HepG2 (cell line): Measurements from ENCODE around the gene SEMA7A. TPM values are rescaled to one million over a fixed set of nuclear protein-coding genes. Genes with fewer than 3 reads are reported as not detected.

Source experiments
- BRCA1 ChIP-seq: sonication (generic); formaldehyde crosslinking; IDR thresholded peaks from 2 replicates; pipeline ENCODE4 v1.4.0; 2020; ENCODE audit warnings: missing genetic modification reagents
- CCAR2 ChIP-seq: fragments of 200-400 bp; formaldehyde crosslinking; optimal IDR thresholded peaks from 2 replicates; pipeline ENCODE3; 2018; ENCODE audit warnings: low read depth, mild to moderate bottlenecking, low read length, moderate library complexity
- HOXD1 ChIP-seq: sonication (generic); formaldehyde crosslinking; IDR thresholded peaks from 2 replicates; pipeline ENCODE4 v1.5.0; 2020; ENCODE audit warnings: missing genetic modification reagents
- MXD1 ChIP-seq: sonication (generic); formaldehyde crosslinking; IDR thresholded peaks from 2 replicates; pipeline ENCODE4 v1.4.0; 2020; ENCODE audit warnings: mild to moderate bottlenecking, missing genetic modification reagents
- RFXAP ChIP-seq: sonication (generic); formaldehyde crosslinking; IDR thresholded peaks from 2 replicates; pipeline ENCODE4 v1.4.0; 2020; ENCODE audit warnings: missing genetic modification reagents, borderline replicate concordance
- TAF1 ChIP-seq: sonication (generic); formaldehyde crosslinking; IDR thresholded peaks from 2 replicates; pipeline ENCODE4 v1.4.0; 2020; ENCODE audit warnings: missing genetic modification reagents
- YY1 ChIP-seq: IDR thresholded peaks from 2 replicates; pipeline ENCODE4 v1.6.1; 2011; ENCODE audit warnings: low read length, low read depth, moderate library complexity, mild to moderate bottlenecking; ENCODE audit not compliant: insufficient read depth, insufficient replicate concordance
- ZC3H13 ChIP-seq: sonication (generic); formaldehyde crosslinking; IDR thresholded peaks from 2 replicates; pipeline ENCODE4 v1.8.1; 2023; ENCODE audit warnings: mild to moderate bottlenecking, missing genetic modification reagents, moderate library complexity
- ZNF260 ChIP-seq: sonication (generic); formaldehyde crosslinking; IDR thresholded peaks from 2 replicates; pipeline ENCODE4 v1.4.0; 2020; ENCODE audit warnings: missing genetic modification reagents, low read depth, mild to moderate bottlenecking, borderline replicate concordance
- ZNF460 ChIP-seq: sonication (generic); formaldehyde crosslinking; IDR thresholded peaks from 2 replicates; pipeline ENCODE4 v1.5.1; 2020; ENCODE audit warnings: missing genetic modification reagents, mild to moderate bottlenecking, borderline replicate concordance
- ZNF546 ChIP-seq: sonication (generic); formaldehyde crosslinking; conservative IDR thresholded peaks from 2 replicates; pipeline ENCODE4 v1.8.1; 2023; ENCODE audit warnings: mild to moderate bottlenecking, missing genetic modification reagents
- ZNF557 ChIP-seq: sonication (generic); formaldehyde crosslinking; IDR thresholded peaks from 2 replicates; pipeline ENCODE4 v1.4.0; 2020; ENCODE audit warnings: missing genetic modification reagents
- ZNF616 ChIP-seq: sonication (generic); formaldehyde crosslinking; IDR thresholded peaks from 2 replicates; pipeline ENCODE4 v1.5.0; 2020; ENCODE audit warnings: low read depth, mild to moderate bottlenecking, missing genetic modification reagents
- ZNF749 ChIP-seq: sonication (generic); formaldehyde crosslinking; IDR thresholded peaks from 2 replicates; pipeline ENCODE4 v1.8.0; 2022; ENCODE audit warnings: mild to moderate bottlenecking, missing genetic modification reagents, moderate library complexity, borderline replicate concordance
- polyA plus RNA-seq, 8 experiments: library from polyadenylated mRNA; depleted of rRNA in 3 of 8; stranded (reverse) in 7 of 8; unstranded in 1 of 8; fragments of >200 nt; fragmentation: Illumina TruSeq in 4 of 8; extraction: Trizol in 4 of 8; gene quantifications; 2 replicates each; pipeline versions ENCODE4 v1.2.1 to v1.2.3, GENCODE V29; 2011 to 2016; ENCODE audit warnings: low read depth in 4 of 8, missing spikeins in 1 of 8, mixed read lengths in 1 of 8; ENCODE audit not compliant: insufficient read depth in 1 of 8
- total RNA-seq, 5 experiments: library from RNA; depleted of rRNA; stranded (reverse); fragments of >200 nt; fragmentation: Illumina TruSeq; extraction: Trizol; gene quantifications; 2 replicates each; pipeline ENCODE4 v1.2.3, GENCODE V29; 2016; ENCODE audit warnings: low read depth in 1 of 5
- TF ChIP-seq, protein P1 (sequence below): sonication (generic); formaldehyde crosslinking; IDR thresholded peaks from 2 replicates; pipeline ENCODE4 v1.4.0; 2020; ENCODE audit warnings: missing genetic modification reagents, borderline replicate concordance
- TF ChIP-seq, protein P2 (sequence below): sonication (generic); formaldehyde crosslinking; IDR thresholded peaks from 2 replicates; pipeline ENCODE4 v1.4.0; 2020; ENCODE audit warnings: missing genetic modification reagents
- TF ChIP-seq, protein P3 (sequence below), 2 experiments: sonication (generic) in 1 of 2; formaldehyde crosslinking in 1 of 2; IDR thresholded peaks; 2 replicates each; pipeline versions ENCODE4 v1.5.1 to v1.6.1; 2011 to 2020; ENCODE audit warnings: borderline replicate concordance in 1 of 2, low read depth in 1 of 2, low read length in 1 of 2, mild to moderate bottlenecking in 1 of 2, missing genetic modification reagents in 1 of 2, moderate library complexity in 1 of 2
- TF ChIP-seq, protein P4 (sequence below): sonication (generic); formaldehyde crosslinking; IDR thresholded peaks from 2 replicates; pipeline ENCODE4 v1.4.0; 2020; ENCODE audit warnings: missing genetic modification reagents

SEMA7A gene
- total and polyA plus RNA-seq, 2 of the 13 experiments (the other 11 are each of a cell fraction or from before 2014, with no cell fraction given): 9.0 to 15.8 TPM

- TF ChIP-seq, protein P1, sequence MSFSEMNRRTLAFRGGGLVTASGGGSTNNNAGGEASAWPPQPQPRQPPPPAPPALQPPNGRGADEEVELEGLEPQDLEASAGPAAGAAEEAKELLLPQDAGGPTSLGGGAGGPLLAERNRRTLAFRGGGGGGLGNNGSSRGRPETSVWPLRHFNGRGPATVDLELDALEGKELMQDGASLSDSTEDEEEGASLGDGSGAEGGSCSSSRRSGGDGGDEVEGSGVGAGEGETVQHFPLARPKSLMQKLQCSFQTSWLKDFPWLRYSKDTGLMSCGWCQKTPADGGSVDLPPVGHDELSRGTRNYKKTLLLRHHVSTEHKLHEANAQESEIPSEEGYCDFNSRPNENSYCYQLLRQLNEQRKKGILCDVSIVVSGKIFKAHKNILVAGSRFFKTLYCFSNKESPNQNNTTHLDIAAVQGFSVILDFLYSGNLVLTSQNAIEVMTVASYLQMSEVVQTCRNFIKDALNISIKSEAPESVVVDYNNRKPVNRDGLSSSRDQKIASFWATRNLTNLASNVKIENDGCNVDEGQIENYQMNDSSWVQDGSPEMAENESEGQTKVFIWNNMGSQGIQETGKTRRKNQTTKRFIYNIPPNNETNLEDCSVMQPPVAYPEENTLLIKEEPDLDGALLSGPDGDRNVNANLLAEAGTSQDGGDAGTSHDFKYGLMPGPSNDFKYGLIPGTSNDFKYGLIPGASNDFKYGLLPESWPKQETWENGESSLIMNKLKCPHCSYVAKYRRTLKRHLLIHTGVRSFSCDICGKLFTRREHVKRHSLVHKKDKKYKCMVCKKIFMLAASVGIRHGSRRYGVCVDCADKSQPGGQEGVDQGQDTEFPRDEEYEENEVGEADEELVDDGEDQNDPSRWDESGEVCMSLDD (CRISPR knock-in tag): peak; percentile 69; the same call in 1 of the 2 replicates
- TF ChIP-seq RFXAP: 0 out of 2 replicates have a peak, but pooled peaks have one; percentile 72
- TF ChIP-seq, protein P2, sequence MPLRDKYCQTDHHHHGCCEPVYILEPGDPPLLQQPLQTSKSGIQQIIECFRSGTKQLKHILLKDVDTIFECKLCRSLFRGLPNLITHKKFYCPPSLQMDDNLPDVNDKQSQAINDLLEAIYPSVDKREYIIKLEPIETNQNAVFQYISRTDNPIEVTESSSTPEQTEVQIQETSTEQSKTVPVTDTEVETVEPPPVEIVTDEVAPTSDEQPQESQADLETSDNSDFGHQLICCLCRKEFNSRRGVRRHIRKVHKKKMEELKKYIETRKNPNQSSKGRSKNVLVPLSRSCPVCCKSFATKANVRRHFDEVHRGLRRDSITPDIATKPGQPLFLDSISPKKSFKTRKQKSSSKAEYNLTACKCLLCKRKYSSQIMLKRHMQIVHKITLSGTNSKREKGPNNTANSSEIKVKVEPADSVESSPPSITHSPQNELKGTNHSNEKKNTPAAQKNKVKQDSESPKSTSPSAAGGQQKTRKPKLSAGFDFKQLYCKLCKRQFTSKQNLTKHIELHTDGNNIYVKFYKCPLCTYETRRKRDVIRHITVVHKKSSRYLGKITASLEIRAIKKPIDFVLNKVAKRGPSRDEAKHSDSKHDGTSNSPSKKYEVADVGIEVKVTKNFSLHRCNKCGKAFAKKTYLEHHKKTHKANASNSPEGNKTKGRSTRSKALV (CRISPR knock-in tag): no peak
- peak; percentile 55 for TF ChIP-seq CCAR2
- no peak for TF ChIP-seq MXD1 (CRISPR knock-in tag)
- no peak for TF ChIP-seq ZNF546 (CRISPR knock-in tag)
- no peak; the same call in 1 of the 2 replicates for TF ChIP-seq ZNF460 (CRISPR knock-in tag)
- TF ChIP-seq, protein P3, sequence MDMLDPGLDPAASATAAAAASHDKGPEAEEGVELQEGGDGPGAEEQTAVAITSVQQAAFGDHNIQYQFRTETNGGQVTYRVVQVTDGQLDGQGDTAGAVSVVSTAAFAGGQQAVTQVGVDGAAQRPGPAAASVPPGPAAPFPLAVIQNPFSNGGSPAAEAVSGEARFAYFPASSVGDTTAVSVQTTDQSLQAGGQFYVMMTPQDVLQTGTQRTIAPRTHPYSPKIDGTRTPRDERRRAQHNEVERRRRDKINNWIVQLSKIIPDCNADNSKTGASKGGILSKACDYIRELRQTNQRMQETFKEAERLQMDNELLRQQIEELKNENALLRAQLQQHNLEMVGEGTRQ (IDR thresholded peaks at IDR 0.05; ENCODE audit: low read depth, low read length): no peak
- TF ChIP-seq, protein P3 (CRISPR knock-in tag; IDR thresholded peaks at IDR 0.05; ENCODE audit: borderline replicate concordance): no peak
- peak; percentile 21 for TF ChIP-seq YY1
- TF ChIP-seq ZNF260 (CRISPR knock-in tag): no peak
- TF ChIP-seq, protein P4, sequence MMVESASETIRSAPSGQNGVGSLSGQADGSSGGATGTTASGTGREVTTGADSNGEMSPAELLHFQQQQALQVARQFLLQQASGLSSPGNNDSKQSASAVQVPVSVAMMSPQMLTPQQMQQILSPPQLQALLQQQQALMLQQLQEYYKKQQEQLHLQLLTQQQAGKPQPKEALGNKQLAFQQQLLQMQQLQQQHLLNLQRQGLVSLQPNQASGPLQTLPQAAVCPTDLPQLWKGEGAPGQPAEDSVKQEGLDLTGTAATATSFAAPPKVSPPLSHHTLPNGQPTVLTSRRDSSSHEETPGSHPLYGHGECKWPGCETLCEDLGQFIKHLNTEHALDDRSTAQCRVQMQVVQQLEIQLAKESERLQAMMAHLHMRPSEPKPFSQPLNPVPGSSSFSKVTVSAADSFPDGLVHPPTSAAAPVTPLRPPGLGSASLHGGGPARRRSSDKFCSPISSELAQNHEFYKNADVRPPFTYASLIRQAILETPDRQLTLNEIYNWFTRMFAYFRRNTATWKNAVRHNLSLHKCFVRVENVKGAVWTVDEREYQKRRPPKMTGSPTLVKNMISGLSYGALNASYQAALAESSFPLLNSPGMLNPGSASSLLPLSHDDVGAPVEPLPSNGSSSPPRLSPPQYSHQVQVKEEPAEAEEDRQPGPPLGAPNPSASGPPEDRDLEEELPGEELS (CRISPR knock-in tag): peak; percentile 96
- no peak for TF ChIP-seq ZNF557 (CRISPR knock-in tag)
- peak; percentile 78; the same call in 1 of the 2 replicates for TF ChIP-seq ZNF749 (CRISPR knock-in tag)
- no peak for TF ChIP-seq BRCA1 (CRISPR knock-in tag)
- TF ChIP-seq ZNF616 (CRISPR knock-in tag): no peak
- TF ChIP-seq TAF1: peak; percentile 44; the same call in 1 of the 2 replicates
- peak; percentile 61; the same call in 1 of the 2 replicates for TF ChIP-seq ZC3H13 (CRISPR knock-in tag)
- peak; percentile 92 for TF ChIP-seq HOXD1 (CRISPR knock-in tag)
Observed at GRCh38 chr15:74443100-74443909, 9.5 kb upstream of the SEMA7A start (continued).
